Measurements from ENCODE around the gene MGAT3. TPM values are rescaled to one million over a fixed set of nuclear protein-coding genes. Genes with fewer than 3 reads are reported as not detected.

The MGAT3 gene
- total RNA-seq, 1 donor: not detected

DNA sequence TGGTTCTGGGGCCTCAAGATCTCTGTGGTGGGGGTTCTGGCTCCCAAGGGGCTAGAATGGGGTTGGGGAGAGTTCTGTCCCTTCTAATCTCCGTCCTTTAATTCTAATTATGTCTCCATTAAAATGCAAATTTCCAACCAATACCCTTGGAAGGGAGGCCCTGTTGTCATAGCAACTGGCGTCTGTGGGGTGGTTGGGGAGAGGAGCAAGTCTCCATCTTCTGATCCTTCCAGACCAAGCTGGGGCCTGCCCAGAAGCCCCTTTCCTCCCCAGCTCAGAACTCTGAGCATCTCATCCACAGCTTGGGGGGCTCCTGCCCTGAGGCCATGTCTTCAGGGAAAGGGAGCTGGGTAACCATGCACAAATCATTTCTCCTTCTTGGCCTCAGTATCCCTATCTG, 81.2 kb downstream of the MGAT3 start:
- TF ChIP-seq, protein P1, sequence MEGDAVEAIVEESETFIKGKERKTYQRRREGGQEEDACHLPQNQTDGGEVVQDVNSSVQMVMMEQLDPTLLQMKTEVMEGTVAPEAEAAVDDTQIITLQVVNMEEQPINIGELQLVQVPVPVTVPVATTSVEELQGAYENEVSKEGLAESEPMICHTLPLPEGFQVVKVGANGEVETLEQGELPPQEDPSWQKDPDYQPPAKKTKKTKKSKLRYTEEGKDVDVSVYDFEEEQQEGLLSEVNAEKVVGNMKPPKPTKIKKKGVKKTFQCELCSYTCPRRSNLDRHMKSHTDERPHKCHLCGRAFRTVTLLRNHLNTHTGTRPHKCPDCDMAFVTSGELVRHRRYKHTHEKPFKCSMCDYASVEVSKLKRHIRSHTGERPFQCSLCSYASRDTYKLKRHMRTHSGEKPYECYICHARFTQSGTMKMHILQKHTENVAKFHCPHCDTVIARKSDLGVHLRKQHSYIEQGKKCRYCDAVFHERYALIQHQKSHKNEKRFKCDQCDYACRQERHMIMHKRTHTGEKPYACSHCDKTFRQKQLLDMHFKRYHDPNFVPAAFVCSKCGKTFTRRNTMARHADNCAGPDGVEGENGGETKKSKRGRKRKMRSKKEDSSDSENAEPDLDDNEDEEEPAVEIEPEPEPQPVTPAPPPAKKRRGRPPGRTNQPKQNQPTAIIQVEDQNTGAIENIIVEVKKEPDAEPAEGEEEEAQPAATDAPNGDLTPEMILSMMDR (IDR thresholded peaks at IDR 0.05; ENCODE audit: extremely low read depth, low read depth, low read length): no peak
- no peak overlapping the region for H3K27ac ChIP-seq (ENCODE audit: low read depth, low read length)
- no peak overlapping the region for H3K4me3 ChIP-seq (ENCODE audit: insufficient read depth, low read length)
- DNase-seq (ENCODE audit: insufficient read length, low spot score, missing footprints): no peak
- H3K36me3 ChIP-seq (ENCODE audit: insufficient read depth, low read length): no peaks in the 10 kb centered on the region
- H3K4me1 ChIP-seq (ENCODE audit: insufficient read depth, low read length): peaks cover 4% of the 10 kb centered on the region
- H4K20me1 ChIP-seq (ENCODE audit: insufficient read depth, low read length): no peaks in the 10 kb centered on the region
- no peak overlapping the region for H2AFZ ChIP-seq (ENCODE audit: low read length)
- H3K79me2 ChIP-seq (ENCODE audit: insufficient read depth, low read length): no peaks in the 10 kb centered on the region
- H3K9me3 ChIP-seq (ENCODE audit: low read depth, low read length): no peaks in the 10 kb centered on the region
- no peaks in the 10 kb centered on the region for H3K27me3 ChIP-seq (ENCODE audit: insufficient read depth, low read length)
- no peak overlapping the region for H3K4me2 ChIP-seq (ENCODE audit: insufficient read depth, low read length)

Other genes starting within 250 kb of the MGAT3 start
- under 0.01 TPM in 1 of 2 replicates, not detected in the other for gene PDGFB, start 212.0 kb upstream of the MGAT3 start, total RNA-seq
- 1,858 and 2,119 TPM in 2 replicates for gene RPL3, start 137.4 kb upstream of the MGAT3 start, total RNA-seq
- 2.1 and 3.6 TPM in 2 replicates for gene SYNGR1, start 107.0 kb upstream of the MGAT3 start, total RNA-seq
- 12.7 TPM in 2 replicates for gene TAB1, start 57.2 kb upstream of the MGAT3 start, total RNA-seq
- 21.8 and 23.5 TPM in 2 replicates for gene MIEF1, start 45.3 kb downstream of the MGAT3 start, total RNA-seq
- gene ATF4, start 63.5 kb downstream of the MGAT3 start, total RNA-seq: 494 and 590 TPM in 2 replicates
- gene RPS19BP1, start 75.7 kb downstream of the MGAT3 start, total RNA-seq: 25.9 and 34.7 TPM in 2 replicates
- under 0.01 TPM in 2 replicates for gene CACNA1I, start 113.7 kb downstream of the MGAT3 start, total RNA-seq

All from osteoblast (primary cell).